Hematopoietic multipotent progenitor cell treated with erythropoietin and hydrocortisone succinate and interleukin-3 and kit ligand, for 8 days (in vitro differentiated cells): ENCODE results near the gene CPED1.
"Not testable (repeated sequence)": the region's sequence is repeated elsewhere in the genome, so short reads cannot be mapped to it uniquely, and the experiment has no call there.

Experiments
- DNase-seq: peaks from one replicate; pipeline ENCODE4 v3.0.0-alpha.2; 2015

Gene CPED1

DNA sequence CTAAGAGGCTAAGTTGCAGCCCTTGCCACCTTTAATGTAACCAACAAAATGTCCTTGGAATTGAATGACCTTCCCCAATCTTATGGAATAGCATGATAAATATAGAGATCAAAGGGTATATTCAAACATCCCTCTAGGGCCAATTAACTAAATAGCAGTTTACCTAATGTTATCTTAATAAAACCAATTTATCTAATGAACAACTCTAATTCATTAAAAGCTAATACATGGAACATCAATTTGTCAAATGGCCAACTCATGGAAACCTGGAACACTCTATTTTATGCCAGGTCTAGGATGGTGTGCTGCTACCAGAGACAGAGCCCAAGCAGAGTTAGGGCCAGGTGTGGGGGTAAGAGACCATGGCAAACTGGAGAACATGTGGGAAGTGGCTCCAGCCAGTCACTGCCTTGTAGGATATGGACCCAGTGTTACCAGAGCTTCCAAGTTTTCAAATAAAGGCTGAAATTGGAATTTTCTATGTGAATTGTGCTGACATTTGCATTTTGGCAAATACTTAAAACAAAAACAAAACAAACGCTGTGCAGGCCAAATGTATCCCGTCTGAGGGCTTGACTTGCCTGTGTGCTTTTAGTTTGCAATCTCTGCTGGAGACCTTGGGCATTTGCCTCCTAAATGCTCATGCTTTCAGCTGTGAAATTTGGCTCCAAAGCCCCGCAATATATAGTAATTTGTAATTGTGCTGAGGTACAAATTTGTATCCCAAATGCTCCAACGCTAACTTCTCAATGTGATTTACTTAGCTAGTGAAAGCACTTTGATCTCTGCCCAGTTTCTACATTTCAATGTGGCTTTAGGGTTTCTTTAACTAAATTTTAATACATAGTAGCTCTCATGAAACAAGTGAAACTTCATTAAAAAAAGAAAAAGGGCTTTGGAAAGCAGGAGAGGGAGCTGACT lies 55.1 kb downstream of the CPED1 start:
- DNase-seq: no peak

DNA sequence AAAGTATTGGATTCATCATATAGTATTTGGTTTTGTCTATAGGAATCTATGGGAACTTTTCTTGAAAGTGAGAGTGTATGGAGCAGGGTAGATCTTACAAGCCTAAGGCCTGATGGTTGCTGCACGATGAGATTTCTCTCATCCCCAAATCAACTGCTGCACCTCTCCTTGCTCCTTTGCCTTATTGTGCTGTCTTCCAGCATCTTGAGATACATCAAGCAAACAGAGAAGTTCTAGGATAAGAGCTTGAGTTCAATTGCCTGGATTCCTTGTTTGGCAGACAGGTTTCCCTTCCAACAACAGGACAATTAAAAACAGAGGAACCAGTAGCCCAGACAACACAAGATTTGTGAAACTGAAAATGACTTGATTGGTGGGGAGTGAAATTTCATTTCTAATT lies 56.6 kb downstream of the CPED1 start:
- DNase-seq: no peak

DNA sequence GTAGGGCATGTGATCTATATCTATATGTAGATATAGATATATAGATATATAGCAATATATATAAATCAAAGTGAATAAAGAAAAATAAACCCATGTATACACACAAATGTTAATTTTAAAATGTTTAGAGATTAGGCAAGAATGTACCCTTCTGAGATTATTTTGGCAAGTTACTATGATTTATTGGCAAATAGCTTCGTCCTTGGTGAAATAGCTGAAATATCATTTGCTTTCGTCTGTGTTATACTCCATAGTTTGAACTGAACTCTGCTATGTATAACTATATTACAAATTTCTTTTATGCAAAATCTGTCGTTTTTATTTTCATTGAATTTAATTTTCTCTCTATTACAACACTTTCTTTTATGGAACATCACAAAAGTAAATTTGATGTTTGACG lies 57.5 kb downstream of the CPED1 start:
- no peak for DNase-seq

DNA sequence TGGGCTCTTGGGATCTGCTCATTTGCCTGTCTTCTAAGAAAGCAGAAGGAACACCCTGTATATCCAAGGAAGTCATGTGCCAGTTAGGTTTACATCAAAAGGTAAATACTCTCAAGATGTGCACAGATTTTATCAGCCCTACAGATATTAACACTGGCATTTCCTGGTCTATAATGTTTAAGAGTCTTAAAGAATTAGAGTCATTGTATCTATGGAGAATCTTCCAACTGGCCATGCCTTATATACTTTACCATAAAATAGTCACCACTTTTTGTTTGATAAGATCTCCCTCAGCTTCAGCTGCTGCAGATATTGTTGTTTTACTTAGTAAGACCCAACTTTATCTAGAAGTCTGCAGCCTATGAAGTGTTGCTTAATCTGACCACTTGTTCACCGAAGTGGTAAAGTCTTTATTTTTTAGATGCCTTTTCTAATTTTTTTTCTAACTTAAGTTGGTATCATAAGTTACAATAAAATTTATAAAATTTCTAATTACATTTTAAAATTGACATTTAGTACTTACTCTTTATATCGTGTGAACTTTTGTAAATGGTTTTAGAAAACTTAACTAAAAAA lies 58.5 kb downstream of the CPED1 start:
- DNase-seq: peak; percentile 60

DNA sequence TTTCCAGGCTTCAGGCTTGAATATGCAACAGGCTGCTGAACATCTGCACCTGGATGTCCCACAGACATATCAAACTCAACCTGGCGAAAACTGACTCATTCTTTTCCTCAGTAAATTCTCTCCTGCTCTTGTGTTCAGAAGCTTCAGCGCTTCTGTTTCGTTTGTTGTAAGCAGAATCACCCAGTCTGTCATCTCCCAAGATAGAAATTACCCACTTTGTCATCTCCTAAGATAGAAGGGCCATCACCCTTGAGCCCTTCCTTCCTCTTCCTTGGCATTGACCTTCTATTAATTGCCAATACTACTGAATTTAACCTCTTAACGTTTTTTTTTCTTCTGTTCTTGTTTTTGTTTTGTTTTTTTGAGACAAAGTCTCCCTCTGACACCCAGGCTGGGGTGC lies 59.7 kb downstream of the CPED1 start:
- no peak for DNase-seq

DNA sequence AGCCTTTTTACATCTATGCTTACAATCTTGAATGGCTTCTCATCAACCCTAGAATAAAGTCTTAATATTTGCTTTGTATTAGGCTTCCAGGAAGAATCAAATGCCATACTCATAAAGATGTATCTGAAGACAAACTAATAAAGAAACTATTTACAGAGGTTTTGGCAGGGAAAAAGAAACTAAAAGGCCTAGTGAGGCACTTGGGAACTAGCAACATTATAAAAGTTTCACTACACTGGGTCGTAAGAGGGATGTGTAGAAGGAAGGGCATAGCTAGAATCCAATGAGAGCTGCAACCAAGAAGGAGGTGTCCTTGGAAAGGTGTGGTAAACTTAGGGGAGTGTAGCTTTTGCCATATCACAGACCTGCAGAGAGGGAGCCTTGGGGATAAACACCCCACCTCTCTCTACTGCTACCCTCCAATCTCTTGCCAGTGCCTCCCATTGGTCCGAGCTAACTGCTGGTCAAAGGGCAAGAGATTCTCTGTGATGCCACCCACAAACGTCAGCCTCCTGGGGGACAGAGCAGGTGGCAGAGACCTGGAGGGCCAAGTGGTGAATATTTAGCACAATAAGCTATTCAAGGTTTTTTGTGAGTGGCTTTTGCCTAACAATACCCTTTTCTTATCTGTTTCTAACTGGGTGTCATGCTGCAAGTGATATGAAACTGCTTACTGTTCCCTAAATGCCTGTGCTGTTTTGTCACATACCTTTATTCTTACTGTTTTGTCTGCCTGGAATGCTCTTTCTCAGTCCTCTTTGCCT lies 60.7 kb downstream of the CPED1 start:
- peak; percentile 81 for DNase-seq

DNA sequence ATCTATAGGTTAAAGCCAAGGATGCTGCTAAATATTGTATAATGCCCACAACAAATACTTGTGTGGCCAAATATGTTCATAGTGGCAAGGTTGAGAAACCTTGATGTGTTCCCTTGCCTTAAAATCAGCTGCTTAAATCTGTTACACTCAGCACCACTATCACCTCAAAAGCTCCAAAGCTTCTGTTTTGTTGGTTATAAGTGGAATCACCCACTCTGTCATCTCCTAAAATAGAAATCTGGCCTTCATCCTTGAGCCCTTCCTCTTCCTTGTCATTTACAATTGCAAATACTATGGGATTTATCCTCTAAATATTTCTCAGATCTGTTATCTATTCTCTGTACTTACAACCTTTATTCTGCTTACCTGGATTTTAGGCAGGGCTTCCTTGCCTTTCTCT lies 61.4 kb downstream of the CPED1 start:
- DNase-seq: no peak

DNA sequence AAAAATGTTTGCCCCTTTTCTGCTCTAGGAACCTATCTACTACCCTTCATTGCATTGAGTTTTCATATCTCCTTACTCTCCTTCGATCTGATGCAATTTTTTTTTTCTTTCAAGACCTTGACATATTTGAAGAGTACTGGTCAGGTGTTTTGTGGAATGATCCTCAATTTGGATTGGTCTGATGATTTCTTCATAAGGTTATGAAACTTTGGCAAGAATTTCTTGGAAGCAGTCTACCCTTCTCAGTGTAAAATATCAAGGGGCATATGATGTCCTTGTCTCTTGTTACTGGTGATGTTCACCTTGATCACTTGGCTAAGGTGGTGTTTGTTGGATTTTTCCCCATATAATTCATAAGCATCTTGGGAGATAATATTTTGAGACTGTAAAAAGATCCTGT lies 64.7 kb downstream of the CPED1 start:
- no peak for DNase-seq

DNA sequence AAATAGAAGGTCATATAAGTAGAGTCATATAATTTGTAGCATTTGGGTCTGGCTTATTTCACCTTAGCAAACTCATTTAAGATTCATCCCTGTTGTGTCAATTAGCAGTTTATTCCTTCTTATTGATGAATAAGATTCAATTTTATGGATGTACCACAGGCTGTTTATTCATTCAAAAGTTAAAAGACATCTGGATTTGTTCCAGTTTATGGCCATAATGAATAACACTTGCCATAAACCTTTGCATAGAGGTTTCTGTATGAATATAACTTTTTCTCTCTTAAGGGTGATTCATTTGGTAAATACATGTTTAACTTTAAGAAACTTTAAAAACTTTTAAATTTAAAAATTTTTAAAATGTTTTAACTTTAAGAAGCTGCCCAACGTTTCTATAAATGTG lies 66.4 kb downstream of the CPED1 start:
- DNase-seq: no peak

DNA sequence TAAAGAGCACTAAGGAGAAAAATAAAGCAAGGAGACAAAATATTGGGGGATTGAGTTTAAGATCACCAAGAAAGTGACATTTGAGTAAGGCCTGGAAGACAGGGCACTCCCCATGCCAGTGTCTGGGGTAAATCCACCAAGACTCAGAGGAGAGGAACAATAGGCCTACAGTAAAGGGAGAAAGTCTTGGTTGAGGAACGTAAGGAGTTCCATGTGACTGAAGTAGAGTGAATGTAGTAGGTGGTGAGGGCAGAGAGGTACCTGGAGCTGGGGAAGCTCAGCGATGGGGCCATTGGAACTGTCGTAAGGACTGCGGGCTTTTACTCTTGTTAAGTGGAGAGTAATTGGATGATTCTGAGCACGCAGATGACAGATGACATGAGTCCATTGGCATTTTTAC lies 69.4 kb downstream of the CPED1 start:
- no peak for DNase-seq

DNA sequence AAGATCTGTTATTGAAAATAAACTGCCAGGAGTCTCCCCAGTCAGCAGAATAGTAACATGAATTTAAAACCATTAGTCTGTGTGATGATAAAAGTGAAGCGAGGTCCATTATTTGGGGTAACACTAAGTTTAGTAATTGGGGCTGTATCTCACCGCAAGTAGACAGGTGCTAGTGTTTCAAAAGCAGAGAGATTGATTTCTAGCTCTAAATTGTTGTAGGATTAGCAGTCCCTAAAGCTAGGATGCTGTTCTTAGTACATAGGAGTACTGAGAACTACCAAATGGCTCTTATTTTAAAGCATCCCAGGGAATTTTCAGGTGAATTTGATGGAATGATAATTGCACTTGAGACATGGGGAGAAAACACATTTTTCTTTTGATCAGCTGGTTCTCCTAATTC lies 70.5 kb downstream of the CPED1 start:
- DNase-seq: no peak

DNA sequence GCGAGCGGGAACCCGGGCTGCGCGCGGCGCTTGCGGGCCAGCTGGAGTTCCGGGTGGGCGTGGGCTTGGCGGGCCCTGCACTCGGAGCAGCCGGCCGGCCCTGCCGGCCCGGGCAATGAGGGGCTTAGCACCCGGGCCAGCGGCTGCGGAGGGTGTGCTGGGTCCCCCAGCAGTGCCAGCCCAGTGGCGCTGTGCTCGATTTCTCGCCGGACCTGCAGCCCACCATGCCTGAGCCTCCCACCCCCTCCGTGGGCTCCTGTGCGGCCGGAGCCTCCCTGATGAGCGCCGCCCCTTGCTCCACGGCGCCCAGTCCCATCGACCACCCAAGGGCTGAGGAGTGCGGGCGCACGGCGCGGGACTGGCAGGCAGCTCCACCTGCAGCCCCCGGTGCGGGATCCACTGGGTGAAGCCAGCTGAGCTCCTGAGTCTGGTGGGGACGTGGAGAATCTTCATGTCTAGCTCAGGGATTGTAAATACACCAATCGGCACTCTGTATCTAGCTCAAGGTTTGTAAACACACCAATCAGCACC lies 71.5 kb downstream of the CPED1 start:
- DNase-seq: not testable (repeated sequence)

DNA sequence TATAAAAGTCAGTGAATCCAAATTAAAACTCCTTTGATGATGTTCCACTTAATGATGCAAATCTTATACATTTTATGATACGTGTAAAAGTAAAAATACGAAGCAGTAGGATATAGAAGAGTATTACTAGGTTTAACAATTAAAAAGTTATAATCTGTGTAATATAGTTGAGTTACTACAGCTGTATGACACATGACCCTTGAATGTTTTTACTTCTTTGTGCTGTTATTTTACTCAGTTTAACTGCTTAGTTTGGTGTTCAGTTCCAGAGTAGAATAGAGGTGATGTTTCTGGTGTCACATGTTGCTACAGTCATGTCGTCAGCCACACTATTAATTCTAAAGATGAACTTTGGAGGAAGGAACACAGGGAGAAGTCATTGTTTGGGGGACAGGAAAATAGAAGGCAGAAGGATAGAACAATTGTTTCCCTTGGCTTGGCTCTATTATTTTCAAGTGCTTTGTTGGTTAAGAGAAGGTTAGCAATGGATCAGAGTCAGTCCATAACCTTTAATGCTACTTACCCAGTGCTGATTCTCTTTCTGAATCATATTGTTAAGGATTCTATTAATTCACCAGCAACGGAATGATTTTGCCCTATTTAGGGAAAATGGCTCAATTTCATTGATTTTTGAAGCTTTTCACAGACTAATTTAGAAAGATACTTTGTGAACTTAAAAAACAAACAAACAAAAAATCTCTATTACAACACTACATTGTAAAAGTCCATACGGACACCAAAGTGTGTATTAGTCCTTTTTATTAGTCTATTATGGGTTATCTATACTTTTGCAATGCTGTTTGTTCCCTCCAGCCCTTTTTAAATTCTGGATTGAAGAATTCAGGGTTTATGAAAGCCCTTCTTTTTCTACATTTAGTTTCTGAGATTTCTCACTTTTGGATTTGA lies 73.4 kb downstream of the CPED1 start:
- no peak for DNase-seq

DNA sequence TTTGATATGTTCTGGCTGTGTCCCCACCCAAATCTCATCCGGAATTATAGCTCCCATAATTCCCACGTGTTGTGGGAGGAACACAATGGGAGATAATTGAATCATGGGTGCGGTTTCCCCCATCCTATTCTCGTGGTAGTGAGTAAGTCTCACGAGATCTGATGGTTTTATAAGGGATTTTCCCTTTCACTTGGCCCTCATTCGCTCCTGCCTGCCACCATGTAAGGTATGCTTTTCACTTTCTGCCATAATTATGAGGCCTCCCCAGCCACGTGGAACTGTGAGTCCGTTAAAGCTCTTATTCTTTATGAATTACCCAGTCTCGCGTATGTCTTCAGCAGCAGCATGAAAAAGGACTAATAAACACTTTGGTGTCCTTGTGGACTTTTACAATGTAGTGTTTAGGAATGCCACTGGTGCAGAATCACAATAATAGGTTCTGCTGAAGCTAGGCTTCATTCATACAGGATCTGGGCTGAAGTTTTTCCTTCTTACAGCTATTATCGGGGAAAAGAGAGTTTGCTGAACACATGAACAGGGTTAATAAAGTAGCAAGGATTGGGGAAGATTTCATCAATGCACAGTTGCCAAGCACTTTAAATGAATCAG lies 74.3 kb downstream of the CPED1 start:
- no peak for DNase-seq

DNA sequence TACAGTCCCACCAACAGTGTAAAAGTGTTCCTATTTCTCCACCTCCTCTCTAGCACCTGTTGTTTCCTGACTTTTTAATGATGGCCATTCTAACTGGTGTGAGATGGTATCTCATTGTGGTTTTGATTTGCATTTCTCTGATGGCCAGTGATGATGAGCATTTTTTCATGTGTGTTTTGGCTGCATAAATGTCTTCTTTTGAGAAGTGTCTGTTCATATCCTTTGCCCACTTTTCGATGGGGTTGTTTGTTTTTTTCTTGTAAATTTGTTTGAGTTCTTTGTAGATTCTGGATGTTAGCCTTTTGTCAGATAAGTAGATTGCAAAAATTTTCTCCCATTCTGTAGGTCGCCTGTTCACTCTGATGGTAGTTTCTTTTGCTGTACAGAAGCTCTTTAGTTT lies 79.2 kb downstream of the CPED1 start:
- not testable (repeated sequence) for DNase-seq

DNA sequence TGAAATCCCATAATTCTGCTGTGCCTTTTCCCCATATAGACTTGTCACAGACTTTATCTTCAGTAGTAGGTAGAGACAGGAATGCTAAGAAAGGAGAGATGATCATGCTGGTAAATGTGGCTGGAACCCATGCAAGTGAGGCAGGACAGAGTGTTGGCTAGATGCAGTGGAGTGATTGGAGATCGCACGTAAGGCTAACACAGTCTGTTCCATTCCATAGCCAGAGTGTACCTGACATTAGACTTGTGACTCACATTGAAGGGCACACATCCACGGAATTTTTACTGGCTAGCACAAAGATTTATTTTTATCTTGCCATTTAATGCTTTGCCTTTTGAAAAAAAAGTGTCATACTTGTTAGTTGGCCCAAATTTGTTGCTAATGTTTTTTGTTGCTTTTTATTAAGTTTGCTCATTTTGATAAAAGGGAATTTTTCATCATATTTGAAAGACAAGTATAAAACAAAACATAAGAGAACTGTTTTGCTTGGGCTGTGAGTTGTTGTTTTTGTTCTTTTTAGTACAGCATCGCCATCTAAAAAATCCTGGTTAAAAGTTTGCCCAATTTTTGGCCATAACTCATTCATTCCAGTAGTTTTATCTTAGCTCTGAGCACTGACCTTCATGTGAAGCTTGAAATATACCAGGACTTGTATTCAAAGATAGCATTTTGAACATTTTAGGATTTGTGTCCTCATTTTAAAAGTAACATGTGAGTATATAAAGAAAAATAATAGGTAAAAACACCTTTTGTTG lies 81.0 kb downstream of the CPED1 start:
- DNase-seq: no peak

DNA sequence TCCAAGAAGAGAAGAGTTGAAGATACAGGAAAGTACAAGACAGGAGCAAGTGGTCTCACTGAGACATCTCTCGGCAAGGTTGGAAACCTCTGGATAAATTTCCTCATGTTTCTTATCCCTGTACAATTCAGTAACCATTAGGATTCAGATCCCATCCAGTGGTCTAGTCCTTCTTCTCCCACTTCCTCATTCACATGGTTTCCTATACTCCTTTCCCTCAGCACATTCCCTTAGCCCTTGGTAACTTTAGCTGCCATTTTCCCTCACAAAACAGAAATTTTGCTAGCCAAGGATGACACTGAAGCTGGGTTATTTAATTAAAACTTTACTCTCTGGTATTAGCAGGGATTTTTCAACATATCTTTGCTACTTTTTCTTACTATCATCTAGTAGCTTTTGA lies 82.6 kb downstream of the CPED1 start:
- DNase-seq: no peak

DNA sequence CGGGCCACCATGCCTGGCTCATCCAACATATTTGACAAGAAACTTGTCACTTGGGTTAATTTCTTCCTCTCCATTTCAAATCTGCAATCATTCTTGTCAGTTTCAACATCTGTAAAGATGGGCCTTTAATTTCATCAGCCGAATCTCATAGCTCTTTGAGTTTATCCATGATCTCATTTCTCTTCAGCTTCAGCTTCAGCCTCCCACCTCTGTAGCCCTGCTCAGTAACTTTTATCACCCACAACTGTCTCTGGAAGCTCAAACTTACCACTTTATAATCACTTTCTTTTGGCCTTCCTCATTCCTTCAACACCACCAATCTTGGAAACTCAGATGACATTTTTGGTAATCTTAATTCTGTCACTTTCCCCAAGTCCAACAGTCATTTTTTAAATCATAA lies 83.2 kb downstream of the CPED1 start:
- DNase-seq: no peak

DNA sequence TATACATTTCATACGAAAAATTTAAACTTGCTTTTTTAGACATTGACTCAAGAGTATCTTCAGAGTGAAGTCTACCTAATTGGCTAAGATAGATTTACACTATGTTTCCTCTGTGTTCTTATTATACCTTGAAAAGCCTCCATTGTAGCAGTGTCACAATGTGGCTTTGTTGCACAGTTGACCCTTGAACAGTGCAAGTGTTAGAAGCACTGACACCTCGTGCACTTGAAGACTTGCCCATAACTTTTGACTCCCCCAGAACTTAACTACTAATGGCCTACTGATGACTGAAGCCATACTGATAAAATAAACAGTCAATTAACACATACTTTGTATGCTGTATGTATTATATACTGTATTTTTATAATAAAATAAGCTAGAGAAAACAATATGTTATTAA lies 84.3 kb downstream of the CPED1 start:
- no peak for DNase-seq

DNA sequence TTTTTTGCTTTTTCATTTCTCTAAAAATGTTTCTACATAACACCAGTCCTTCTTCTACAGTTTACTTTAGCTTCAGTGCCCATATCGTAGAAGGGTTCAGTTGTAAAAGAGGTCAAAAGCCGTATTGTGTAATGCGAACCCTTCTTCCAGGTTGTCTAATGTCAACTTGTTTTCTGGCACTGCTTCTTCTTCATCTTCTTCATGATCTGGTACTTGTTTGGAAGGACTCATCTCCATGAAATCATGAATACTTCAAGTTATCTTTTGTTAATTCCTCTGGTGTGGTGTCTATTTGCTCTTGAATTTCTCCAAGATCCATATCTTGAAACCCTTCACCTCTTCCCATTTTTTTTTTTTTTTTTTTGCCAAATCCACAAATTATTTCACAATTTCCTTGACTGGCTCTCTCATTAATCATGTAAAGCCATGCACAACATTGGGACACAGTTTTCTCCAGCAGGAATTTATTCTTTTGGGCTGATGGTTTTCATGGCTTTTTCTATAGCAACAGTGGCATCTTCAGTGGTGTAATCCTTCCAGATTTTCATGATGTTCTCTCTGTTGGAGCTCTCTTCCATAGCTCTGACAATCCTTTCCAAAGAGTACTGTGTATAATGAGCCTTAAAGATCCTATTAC lies 85.1 kb downstream of the CPED1 start:
- no peak for DNase-seq

DNA sequence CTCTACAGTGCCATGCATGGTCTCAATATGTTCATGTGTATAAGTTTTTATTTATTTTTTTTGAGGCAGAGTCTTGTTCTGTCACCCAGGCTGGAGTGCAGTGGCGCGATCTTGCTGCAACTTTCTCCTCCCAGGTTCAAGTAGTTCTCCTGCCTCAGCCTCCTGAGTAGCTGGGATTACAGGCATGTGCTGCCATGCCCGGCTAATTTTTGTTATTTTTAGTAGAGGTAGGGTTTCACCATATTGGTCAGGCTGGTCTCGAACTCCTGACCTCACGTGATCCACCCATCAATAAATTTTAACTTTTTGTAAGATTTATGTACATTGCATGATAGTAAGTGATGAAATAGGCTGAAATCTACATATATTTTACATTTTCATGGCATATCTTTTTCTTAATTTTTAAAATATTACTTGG lies 86.9 kb downstream of the CPED1 start:
- DNase-seq: not testable (repeated sequence)
